Adrenal gland (tissue), 5 donors: ENCODE measurements around the gene GPR158.
"Not testable (repeated sequence)": the region's sequence is repeated elsewhere in the genome, so short reads cannot be mapped to it uniquely, and the experiment has no call there.

Experiments
- CTCF ChIP-seq, 6 experiments: fragments of 450-650 bp in 4 of 6; fragments of 200-600 bp in 2 of 6; sonication (generic) in 1 of 6; IDR thresholded peaks; 1 replicate in 5 of 6; 2 replicates in 1 of 6; pipeline versions ENCODE4 v1.5.1 to v1.8.0; 2016 to 2021; ENCODE audit warnings: antibody characterized with exemption in 6 of 6, mild to moderate bottlenecking in 2 of 6, moderate library complexity in 1 of 6
- POLR2A ChIP-seq, 2 donors: fragments of 450-650 bp; IDR thresholded peaks; one replicate each; pipeline ENCODE4 v1.6.1; 2017; ENCODE audit warnings: antibody characterized with exemption in 2 of 2, mild to moderate bottlenecking in 2 of 2, moderate library complexity in 1 of 2
- donor health status: DM: no; HTN: no; CAD: no.

GRCh38 chr10:25329587-25329986, 154.8 kb downstream of the GPR158 start:
- not testable (repeated sequence) for TF ChIP-seq CTCF, POLR2A (IDR thresholded peaks at IDR 0.05)
